GM18498 (cell line): ENCODE results near the gene ZBTB46.
"Not testable (repeated sequence)": the region's sequence is repeated elsewhere in the genome, so short reads cannot be mapped to it uniquely, and the experiment has no call there.

Experiments
- ATAC-seq: cut with Tn5 transposase; IDR thresholded peaks from one replicate; pipeline ENCODE4 v1.9.1; 2021; ENCODE audit warnings: mild to moderate bottlenecking, moderate library complexity; ENCODE audit not compliant: unreplicated experiment

Gene ZBTB46

GRCh38 chr20:63791497-63792156 lies 39.4 kb downstream of the ZBTB46 start:
- ATAC-seq: no peak

DNA sequence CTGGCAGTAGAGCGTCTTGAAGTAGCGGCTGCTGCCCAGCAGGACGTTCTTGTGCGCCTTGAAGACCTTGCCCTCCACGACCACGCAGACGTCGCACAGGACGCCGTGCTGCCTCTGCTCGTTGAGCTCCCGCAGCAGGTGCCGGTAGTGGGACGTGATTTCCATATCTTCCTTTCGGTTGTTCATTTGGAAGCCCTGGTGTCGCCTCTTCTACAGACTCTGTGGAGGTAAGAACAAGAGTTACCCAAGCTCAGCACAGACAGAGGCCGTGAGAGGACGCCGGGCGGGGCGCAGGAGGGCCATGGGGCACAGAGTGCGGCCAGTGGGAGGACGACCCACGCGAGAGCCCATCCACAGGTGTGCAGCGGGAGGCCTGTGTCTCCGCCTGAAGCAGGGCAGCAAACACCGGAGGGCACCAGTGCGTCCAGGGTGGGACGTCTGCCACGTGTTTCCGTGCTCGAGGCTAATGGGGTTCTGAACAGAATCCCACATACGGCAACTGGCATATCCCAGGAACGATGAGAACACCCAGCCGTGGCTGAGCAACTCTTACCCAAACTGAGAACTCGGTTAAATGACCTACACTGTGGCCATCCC lies 40.4 kb downstream of the ZBTB46 start:
- no peak for ATAC-seq

DNA sequence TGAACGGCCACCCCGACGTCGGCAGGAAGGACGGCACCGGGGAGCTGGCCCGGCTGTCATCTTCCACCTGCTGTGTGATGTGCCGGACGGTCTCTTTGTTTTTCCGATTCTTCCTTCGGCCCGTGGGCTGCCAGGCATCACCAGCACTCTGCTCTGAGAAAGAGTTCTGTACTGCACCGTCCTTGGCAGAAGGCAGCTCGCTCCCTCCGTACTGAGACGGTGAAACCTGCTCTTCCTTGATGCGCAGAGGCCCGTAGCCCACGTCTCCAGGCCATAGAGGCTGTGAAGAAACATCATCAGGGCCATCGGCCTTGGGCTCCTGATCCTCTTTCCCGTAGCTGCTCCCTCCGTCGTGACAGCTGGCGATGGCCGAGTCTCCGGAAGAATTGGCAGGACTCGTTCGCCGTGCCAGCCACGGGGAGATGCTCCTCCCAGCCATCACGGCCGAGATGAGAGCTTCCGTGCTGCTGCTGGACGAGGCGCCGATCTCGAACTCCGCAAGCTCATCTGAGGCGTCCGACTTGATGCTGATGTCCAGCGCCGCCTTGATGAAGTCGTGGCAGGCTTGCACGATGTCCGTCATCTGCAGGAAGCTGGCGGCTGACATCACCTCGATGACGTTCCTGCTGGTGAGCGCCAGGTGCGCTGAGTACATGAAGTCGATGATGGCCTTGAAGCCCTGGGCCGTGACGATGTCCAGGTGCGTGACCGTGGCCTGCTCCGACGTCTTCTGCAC lies 41.1 kb downstream of the ZBTB46 start:
- ATAC-seq: no peak

DNA sequence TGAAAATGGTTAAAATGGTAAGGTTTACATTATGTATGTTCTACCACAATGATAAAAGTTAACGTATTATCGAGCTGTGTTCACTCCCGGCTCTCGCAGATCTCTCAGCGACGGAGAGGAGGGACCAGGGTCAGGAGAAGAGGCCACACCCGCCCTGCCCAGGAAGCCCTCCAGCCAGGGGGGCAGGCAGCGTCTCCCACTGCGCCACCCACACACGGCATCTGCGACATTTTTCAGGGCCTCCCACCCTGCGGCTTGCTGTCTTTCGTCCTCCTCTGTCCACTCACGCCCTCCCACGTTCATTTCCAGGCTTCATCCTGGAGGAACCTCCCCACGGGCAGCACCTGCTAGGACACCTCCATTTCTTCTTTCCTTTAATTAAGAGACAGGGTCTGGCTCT lies 43.3 kb downstream of the ZBTB46 start:
- ATAC-seq: no peak

GRCh38 chr20:63787302-63787701 lies 43.8 kb downstream of the ZBTB46 start:
- no peak for ATAC-seq

GRCh38 chr20:63785691-63786131 lies 45.4 kb downstream of the ZBTB46 start:
- ATAC-seq: no peak

- ATAC-seq: no peak
Measured at GRCh38 chr20:63783970-63784369, 47.1 kb downstream of the ZBTB46 start.

DNA sequence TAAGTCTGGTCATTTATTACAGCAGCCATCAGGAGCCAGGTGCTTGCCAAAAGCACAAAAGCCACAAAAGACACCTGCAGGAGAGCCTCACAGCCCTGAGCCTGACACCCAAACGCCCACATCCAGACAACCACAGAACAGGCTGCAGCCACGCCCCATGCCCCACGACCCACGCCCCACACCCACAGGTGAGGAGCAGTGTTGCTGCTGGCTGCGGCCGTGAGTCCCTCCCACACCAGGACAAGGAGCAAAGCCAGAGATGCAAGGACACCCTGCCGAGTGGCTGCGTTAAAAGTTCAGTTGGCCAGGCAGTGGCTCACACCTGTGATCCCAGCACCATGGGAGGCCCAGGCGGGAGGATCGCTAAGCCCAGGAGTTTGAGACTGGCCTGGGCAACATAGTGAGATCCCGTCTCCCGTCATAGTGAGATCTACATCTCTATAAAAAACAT lies 48.5 kb downstream of the ZBTB46 start:
- no peak for ATAC-seq

DNA sequence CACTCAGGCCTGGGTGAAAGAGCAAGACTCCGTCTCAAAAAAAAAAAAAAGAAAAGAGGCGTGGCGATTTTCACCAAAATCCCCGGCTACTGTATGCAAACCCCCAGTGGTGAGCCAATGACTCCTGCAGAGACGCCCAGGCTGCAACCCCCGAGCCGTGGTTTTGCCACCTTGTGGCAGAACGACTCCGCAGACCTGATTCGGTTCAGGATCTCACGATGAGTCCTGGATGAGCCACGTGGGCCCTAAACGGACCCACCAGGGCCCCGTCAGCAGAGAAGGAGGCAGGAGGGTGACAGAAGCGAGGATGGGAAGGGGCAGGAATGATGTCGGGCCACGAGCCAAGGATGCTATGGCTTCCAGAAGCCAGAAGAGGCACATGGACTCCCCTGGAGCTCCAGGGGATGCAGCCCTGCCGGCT lies 49.0 kb downstream of the ZBTB46 start:
- ATAC-seq: no peak

DNA sequence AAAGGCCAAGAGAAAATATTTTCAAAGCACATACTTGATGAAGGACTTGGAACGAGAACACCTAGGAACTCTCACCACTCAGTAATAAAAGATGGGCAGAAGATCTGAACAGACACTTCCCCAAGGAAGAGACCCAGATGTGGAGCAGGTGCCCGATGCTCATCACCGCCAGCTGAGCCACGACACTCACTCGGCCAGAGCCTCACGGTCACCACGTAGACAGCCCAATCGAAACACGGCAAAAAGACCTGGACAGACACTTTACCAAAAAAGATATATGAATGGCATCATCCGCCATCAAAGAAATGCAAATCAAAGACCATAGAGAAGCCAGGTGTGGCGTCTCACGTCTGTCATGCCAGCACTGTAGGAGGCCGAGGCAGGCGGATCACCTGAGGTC lies 49.9 kb downstream of the ZBTB46 start:
- no peak for ATAC-seq

GRCh38 chr20:63778857-63779256 lies 52.2 kb downstream of the ZBTB46 start:
- no peak for ATAC-seq

- ATAC-seq: no peak
Measured at GRCh38 chr20:63778034-63778752, 52.9 kb downstream of the ZBTB46 start.

DNA sequence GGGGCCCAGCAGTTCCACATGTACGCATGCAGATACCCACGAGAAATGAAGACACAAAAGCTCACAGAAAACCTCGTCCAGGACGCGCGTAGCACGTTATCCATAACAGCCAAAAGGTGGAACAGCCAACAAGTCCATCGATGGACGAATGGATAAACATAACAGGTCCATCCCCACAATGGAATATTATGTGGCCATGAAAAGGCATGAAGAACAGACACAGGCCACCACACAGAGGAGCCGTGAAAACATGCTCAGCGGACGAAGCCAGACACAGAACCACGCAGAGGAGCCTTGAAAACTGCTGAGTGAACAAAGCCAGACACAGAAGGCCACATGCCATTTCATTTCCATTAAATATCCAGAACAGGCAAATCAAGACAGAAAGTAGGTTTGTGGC lies 53.5 kb downstream of the ZBTB46 start:
- ATAC-seq: no peak

GRCh38 chr20:63776875-63777274 lies 54.2 kb downstream of the ZBTB46 start:
- not testable (repeated sequence) for ATAC-seq

- ATAC-seq: no peak
Measured at GRCh38 chr20:63775096-63775978, 55.7 kb downstream of the ZBTB46 start.

- no peak for ATAC-seq
Measured at GRCh38 chr20:63774306-63774705, 56.8 kb downstream of the ZBTB46 start.

DNA sequence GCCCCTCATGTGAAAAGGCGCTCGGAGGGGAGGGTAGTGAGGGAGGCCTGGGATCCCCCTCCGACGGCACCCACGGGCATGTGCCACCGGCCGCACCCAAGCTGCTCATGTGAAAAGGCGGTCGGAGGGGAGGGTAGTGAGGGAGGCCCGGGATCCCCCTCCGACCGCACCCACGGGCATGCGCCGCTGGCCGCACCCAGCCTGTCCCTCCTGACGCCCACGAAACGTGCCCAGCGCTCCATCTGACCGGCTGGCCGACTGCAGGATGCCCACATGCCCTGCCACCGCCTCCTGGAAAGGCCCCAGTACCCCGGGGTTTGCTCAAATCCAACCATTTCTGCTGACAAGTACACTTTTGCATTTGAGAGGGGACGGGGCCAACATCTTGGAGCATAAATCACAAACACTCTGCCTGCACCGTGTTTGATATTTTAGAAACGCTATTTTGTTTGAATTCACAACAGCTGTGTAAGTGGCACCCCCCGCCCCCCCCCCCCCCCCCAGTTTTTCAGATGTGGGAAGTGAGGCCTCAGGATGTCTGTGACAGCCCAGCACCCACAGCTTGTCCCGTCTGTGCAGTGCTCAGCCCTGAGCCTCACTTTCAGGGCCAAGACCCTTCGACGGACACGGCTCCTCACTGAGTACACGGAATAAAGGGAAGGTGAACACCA lies 57.4 kb downstream of the ZBTB46 start:
- no peak for ATAC-seq

- no peak for ATAC-seq
Measured at GRCh38 chr20:63772781-63773518, 58.1 kb downstream of the ZBTB46 start.

DNA sequence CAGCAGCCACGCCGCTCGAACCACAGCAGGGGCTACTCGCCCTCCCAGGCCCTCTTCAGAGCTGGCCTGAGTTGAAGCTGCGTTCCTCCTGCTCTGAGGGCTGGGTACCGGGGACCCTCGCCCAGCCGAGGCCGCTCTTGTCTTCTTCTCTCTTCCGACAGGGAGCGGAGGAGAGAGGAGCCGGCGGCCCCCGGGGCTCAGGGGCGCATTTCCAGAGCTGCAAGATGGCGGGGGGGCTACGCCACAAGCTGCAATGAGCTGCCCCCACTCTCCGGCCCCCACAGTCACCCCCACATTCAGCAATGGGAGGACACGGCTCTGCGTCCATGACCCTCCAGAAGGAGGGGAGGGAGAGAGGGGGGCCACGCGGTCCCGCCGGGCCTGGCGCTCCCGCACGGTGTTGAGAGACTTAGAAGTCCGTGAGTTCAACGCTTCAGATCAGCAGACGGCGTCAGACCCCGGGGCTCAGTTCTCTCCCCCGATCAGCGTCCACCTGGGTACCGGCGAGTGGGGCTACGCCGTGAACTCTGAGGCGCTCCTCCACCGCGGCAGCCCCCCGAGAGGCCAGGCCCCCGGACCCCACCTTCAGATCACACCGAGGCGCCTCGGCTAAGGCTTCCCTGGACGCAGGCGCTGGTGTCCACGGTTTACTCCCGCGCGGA lies 59.9 kb downstream of the ZBTB46 start:
- no peak for ATAC-seq
